GM04503 (cell line): ENCODE measurements around the gene SLC13A4.
A peak's percentile ranks its signal among the peaks of the same experiment; 100 is the strongest.
"Not testable (repeated sequence)": the region's sequence is repeated elsewhere in the genome, so short reads cannot be mapped to it uniquely, and the experiment has no call there.

Experiments used
- DNase-seq: peaks from one replicate; pipeline ENCODE4 v3.0.0-alpha.2; 2012; ENCODE audit warnings: low read depth

SLC13A4 gene

GRCh38 chr7:135665042-135665441 lies 62.9 kb downstream of the SLC13A4 start:
- DNase-seq, result no peak

- DNase-seq, result no peak
These were observed 63.9 kb downstream of the SLC13A4 start for GRCh38 chr7:135664046-135664589.

- DNase-seq, result no peak
These were observed 65.4 kb downstream of the SLC13A4 start, which contains the start of gene STMP1 for GRCh38 chr7:135662373-135663114. TSS of gene STMP1 (plus strand) at chr7:135662514.

GRCh38 chr7:135662123-135662372 lies 65.9 kb downstream of the SLC13A4 start:
- DNase-seq, result no peak

DNA sequence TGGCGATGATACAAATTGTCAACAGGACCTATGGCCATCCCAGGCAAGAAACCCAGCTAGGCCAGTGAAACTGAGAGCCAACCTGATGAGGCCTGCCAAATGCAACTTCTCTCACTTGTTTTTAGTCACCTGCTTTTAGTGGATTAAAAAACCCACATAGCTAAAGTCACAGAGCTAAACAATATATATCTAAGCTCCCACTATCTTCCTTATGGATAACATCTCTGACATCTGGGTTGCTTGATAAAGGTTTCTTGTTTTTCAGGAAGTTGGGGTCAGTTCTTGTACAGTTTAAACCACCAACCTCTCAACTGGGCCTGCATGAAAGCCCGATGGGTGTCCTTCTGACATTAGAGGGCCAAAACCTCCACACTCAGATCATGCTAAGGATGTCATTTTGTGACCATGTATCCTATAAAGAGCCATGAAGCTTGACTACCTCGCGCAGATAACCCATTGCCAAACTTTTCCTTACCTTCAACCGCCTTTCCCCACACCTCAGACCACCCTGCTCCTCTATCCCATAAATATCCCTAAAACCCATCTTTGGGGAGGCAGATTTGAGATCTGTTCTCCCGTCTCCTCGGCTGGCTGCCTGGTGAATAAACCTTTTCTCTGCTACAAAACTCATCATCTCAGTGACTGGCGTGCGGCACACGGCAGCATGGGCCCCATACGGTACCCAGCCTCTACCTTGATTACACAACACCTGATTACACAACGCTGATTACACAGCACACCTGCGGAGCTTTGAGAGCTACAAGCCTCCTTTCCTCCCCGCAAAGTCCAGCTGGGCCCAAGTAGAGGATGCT lies 66.5 kb downstream of the SLC13A4 start:
- no peak for DNase-seq

GRCh38 chr7:135659159-135659846 lies 68.7 kb downstream of the SLC13A4 start:
- no peak for DNase-seq

GRCh38 chr7:135658564-135658963 lies 69.4 kb downstream of the SLC13A4 start:
- DNase-seq, result no peak

GRCh38 chr7:135653340-135654080 lies 74.5 kb downstream of the SLC13A4 start:
- no peak for DNase-seq

GRCh38 chr7:135650831-135651573 lies 77.0 kb downstream of the SLC13A4 start:
- peak; percentile 62 for DNase-seq

- no peak for DNase-seq
These were observed 79.8 kb downstream of the SLC13A4 start for GRCh38 chr7:135648235-135648634.

DNA sequence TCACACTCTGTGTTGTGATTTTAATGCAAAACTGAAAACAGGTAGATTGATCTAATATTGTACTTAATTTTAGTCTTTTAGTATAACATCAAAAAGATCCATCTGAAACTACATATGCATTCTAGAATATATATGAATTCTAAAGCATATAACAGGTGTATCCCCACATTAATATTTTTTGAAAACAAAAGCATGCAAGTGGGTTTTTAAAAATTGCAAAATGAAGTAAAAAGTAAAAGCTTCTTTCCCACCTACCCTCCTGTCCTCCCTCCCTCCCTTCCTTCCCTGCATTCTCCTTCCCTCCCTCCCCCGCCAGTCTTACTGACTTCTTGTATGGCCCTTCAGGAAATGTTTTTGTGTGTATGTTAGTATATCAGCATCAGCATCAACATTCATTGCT lies 80.2 kb downstream of the SLC13A4 start:
- DNase-seq, result no peak

- DNase-seq, result no peak
These were observed 82.6 kb downstream of the SLC13A4 start for GRCh38 chr7:135645296-135645904.

DNA sequence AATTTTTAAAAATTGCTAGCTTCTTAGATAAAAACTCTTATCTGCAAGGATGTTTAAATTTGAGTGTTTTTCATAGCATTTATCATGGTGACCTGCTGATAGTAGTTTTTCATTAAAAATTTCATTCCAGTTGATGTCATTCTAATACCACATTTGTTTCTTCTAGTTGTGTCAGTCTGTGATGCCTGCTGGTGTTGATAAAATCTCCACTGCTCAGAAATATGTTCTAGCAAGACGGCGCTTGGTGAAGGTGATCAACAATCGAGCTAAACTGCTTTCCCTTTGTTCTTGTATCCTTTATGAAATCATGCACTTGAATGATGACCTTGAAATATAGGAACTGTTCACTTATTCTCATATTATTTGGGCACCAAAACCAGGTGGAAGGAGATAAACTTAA lies 83.3 kb downstream of the SLC13A4 start:
- no peak for DNase-seq

GRCh38 chr7:135644154-135644553 lies 83.8 kb downstream of the SLC13A4 start:
- no peak for DNase-seq

DNA sequence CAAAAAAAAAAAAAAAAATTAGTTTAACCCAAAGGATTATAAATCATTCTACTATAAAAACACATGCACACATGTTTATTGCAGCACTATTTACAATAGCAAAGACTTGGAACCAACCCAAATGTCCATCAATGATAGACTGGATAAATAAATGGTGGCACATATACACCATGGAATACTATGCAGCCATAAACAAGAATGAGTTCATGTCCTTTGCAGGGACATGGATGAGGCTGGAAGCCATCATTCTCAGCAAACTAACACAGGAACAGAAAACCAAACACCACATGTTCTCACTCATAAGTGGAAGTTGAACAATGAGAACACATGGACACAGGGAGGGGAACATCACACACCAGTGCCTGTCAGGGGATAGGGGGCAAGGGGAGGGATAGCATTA lies 88.3 kb downstream of the SLC13A4 start:
- not testable (repeated sequence) for DNase-seq

- no peak for DNase-seq
These were observed 93.7 kb downstream of the SLC13A4 start for GRCh38 chr7:135634191-135634878.
